K562 (cell line): Measurements from ENCODE around the gene FBXL13. TPM values are rescaled to one million over a fixed set of nuclear protein-coding genes. Genes with fewer than 3 reads are reported as not detected.

Experiments
- ATAC-seq: fragments of 200-7000 bp; cut with Tn5 transposase; 3 replicates; pipeline ENCODE4 v1.9.1; 2020; ENCODE audit warnings: moderate library complexity
- BruUV-seq: library from RNA; stranded (reverse); fragments of 400-500 nt; replicated peaks from 2 replicates; lab custom pipeline; 2021; lab: Mats Ljungman, UMichigan
- CTCF ChIA-PET: fragments of 300-600 bp; formaldehyde crosslinking; extraction: SDS; loops from one replicate; lab custom pipeline; 2021; ENCODE audit warnings: low intra/inter-chr PET ratio; lab: Yijun Ruan, JAX
- POLR2A ChIA-PET: fragments of 300-600, 350-650 bp; sonication (Branson Sonifier 250); formaldehyde crosslinking; extraction: SDS; loops from one replicate; lab custom pipeline; 2021; ENCODE audit warnings: antibody characterized with exemption, inconsistent platforms; lab: Yijun Ruan, JAX
- DNase-seq, 4 experiments: peaks; one replicate each; pipeline versions ENCODE4 v3.0.0 to v3.0.0-alpha.2; 2011 to 2018; ENCODE audit warnings: low spot score in 3 of 4, mixed read lengths in 3 of 4; ENCODE audit errors: extremely low read depth in 1 of 4
- FAIRE-seq: peaks from 2 replicates; lab custom pipeline; 2011; peaks lifted over from hg19 to GRCh38; lab: Jason Lieb, UNC
- H2AFZ ChIP-seq: 2 replicates; pipeline ENCODE4 v1.6.0; 2011; ENCODE audit warnings: low read depth, low read length, control low read depth, inconsistent platforms
- H3K27ac ChIP-seq: fragments of 200-600 bp; 3 replicates; pipeline ENCODE4 v1.8.0; 2011; ENCODE audit warnings: low read depth, mild to moderate bottlenecking, control low read depth, inconsistent platforms, low read length, moderate library complexity, mixed read lengths; ENCODE audit errors: extremely low read depth
- H3K27me3 ChIP-seq, 2 experiments: fragments of 300-600 bp in 1 of 2; 2 replicates in 1 of 2; 3 replicates in 1 of 2; pipeline versions ENCODE4 v1.6.0 to v1.8.0; 2011; ENCODE audit warnings: inconsistent platforms in 2 of 2, low read length in 2 of 2, mild to moderate bottlenecking in 1 of 2, mixed read lengths in 1 of 2, moderate library complexity in 1 of 2; ENCODE audit not compliant: control insufficient read depth in 2 of 2, insufficient read depth in 2 of 2
- H3K36me3 ChIP-seq: fragments of 300-600 bp; 3 replicates; pipeline ENCODE4 v1.8.0; 2011; ENCODE audit warnings: mild to moderate bottlenecking, low read length, inconsistent platforms; ENCODE audit not compliant: control insufficient read depth, insufficient read depth
- H3K4me1 ChIP-seq, 2 experiments: fragments of 200-600 bp in 1 of 2; replicated peaks in 1 of 2; 2 replicates in 1 of 2; 3 replicates in 1 of 2; pipeline versions ENCODE4 v1.5.1 to v1.8.0; 2011; ENCODE audit warnings: inconsistent platforms in 2 of 2, low read length in 2 of 2, mild to moderate bottlenecking in 1 of 2, mixed read lengths in 1 of 2, moderate library complexity in 1 of 2; ENCODE audit not compliant: control insufficient read depth in 2 of 2, insufficient read depth in 2 of 2
- H3K4me2 ChIP-seq: 2 replicates; pipeline ENCODE4 v1.6.1; 2011; ENCODE audit warnings: low read length, control low read depth, inconsistent platforms, mixed read lengths; ENCODE audit not compliant: insufficient read depth
- H3K4me3 ChIP-seq: fragments of 200-600 bp; sonication (generic), shearing (Covaris generic); 2 replicates; pipeline ENCODE4 v1.5.1; 2016; ENCODE audit warnings: control low read depth, inconsistent platforms
- H3K79me2 ChIP-seq: fragments of 200-600 bp; 3 replicates; pipeline ENCODE4 v1.8.0; 2011; ENCODE audit warnings: low read length, inconsistent platforms; ENCODE audit not compliant: control insufficient read depth, insufficient read depth
- H3K9ac ChIP-seq, 2 experiments: 2 replicates each; pipeline versions ENCODE4 v1.6.0 to v1.6.1; 2011; ENCODE audit warnings: low read depth in 2 of 2, low read length in 2 of 2, control low read depth in 1 of 2, inconsistent platforms in 1 of 2, mild to moderate bottlenecking in 1 of 2, mixed read lengths in 1 of 2; ENCODE audit not compliant: insufficient read depth in 1 of 2
- H3K9me1 ChIP-seq: one replicate; pipeline ENCODE4 v1.6.0; 2011; ENCODE audit warnings: inconsistent platforms, mild to moderate bottlenecking, low read length, moderate library complexity; ENCODE audit not compliant: control insufficient read depth, insufficient read depth
- H3K9me3 ChIP-seq: replicated peaks from 2 replicates; pipeline ENCODE4 v1.5.1; 2011; ENCODE audit warnings: low read depth, low read length, inconsistent platforms; ENCODE audit not compliant: control insufficient read depth, insufficient read depth
- H4K20me1 ChIP-seq: replicated peaks from 2 replicates; pipeline ENCODE4 v1.6.1; 2011; ENCODE audit warnings: low read length, inconsistent platforms, mixed read lengths; ENCODE audit not compliant: control insufficient read depth, insufficient read depth
- ATF2 ChIP-seq: sonication (generic); formaldehyde crosslinking; IDR thresholded peaks from 2 replicates; pipeline ENCODE4 v1.8.1; 2022; ENCODE audit warnings: missing genetic modification reagents
- FOXM1 ChIP-seq, 2 experiments: fragments of 450-650 bp in 1 of 2; sonication (generic) in 1 of 2; formaldehyde crosslinking in 1 of 2; IDR thresholded peaks; 2 replicates each; pipeline versions ENCODE4 v1.6.1 to v1.9.0; 2017 to 2022; ENCODE audit warnings: low read depth in 2 of 2, mild to moderate bottlenecking in 2 of 2, missing genetic modification reagents in 1 of 2, moderate library complexity in 1 of 2
- MAFF ChIP-seq: IDR thresholded peaks from 2 replicates; pipeline ENCODE4 v1.6.1; 2012; ENCODE audit warnings: low read length, improper control_type of control experiment
- MAFK ChIP-seq: IDR thresholded peaks from 2 replicates; pipeline ENCODE4 v1.6.1; 2011; ENCODE audit warnings: low read length, improper control_type of control experiment
- MNT ChIP-seq, 2 experiments: fragments of 450-650 bp; conservative IDR thresholded peaks; 2 replicates each; pipeline ENCODE4 v1.6.1; 2017; ENCODE audit warnings: mild to moderate bottlenecking in 2 of 2, moderate library complexity in 2 of 2
- PCBP1 ChIP-seq: fragments of 200-400 bp; formaldehyde crosslinking; IDR thresholded peaks from 2 replicates; pipeline ENCODE4 v1.6.1; 2018; ENCODE audit warnings: mild to moderate bottlenecking, low read depth, low read length; ENCODE audit not compliant: poor library complexity, severe bottlenecking
- POLR3G ChIP-seq: IDR thresholded peaks from 2 replicates; pipeline ENCODE4 v1.6.1; 2011; ENCODE audit not compliant: insufficient read length, insufficient replicate concordance; ENCODE audit errors: extremely low read depth
- SRSF3 ChIP-seq: fragments of 200-400 bp; formaldehyde crosslinking; IDR thresholded peaks from 2 replicates; pipeline ENCODE4 v1.6.1; 2016; ENCODE audit warnings: mild to moderate bottlenecking, low read length, moderate library complexity; ENCODE audit not compliant: insufficient read depth
- TSC22D4 ChIP-seq: fragments of 450-650 bp; IDR thresholded peaks from 2 replicates; pipeline ENCODE4 v1.6.1; 2016; ENCODE audit warnings: missing genetic modification characterization, missing biosample characterization, control low read depth
- ZNF592 ChIP-seq: fragments of 450-650 bp; IDR thresholded peaks from 2 replicates; pipeline ENCODE4 v1.6.1; 2017; ENCODE audit warnings: antibody characterized with exemption, mild to moderate bottlenecking
- ZSCAN32 ChIP-seq: fragments of 450-650 bp; formaldehyde crosslinking; IDR thresholded peaks from 2 replicates; pipeline ENCODE4 v1.4.0; 2020; ENCODE audit warnings: mild to moderate bottlenecking, moderate library complexity
- WGBS: fragments of 100-300 bp; shearing (Covaris generic); methylation state at CpG from one replicate; pipeline ENCODE4 v1.1.6; 2016; ENCODE audit warnings: low coverage, mixed read lengths; ENCODE audit not compliant: insufficient coverage; ENCODE audit errors: missing lambda C conversion rate; 5-methylcytosine and 5-hydroxymethylcytosine counted together
- in situ Hi-C: fragments of 300-500 bp; cut with MboI; formaldehyde crosslinking; loops from 4 replicates; pipeline ENCODE4 v1.15.0; 2018; ENCODE audit warnings: inconsistent platforms, mixed read lengths
- intact Hi-C: fragments of 100-400 bp; cut with micrococcal nuclease; formaldehyde crosslinking; loops from 2 replicates; pipeline ENCODE4 v1.14.2; 2022
- polyA plus RNA-seq, 8 experiments: library from polyadenylated mRNA; depleted of rRNA in 4 of 8; stranded (reverse) in 5 of 8; unstranded in 3 of 8; fragments of >200 nt; fragmentation: Nextera tagmentation in 2 of 8; fragmentation: Illumina TruSeq in 1 of 8; extraction: Ambion mirVana in 2 of 8; extraction: Trizol in 1 of 8; gene quantifications; 2 replicates each; pipeline versions ENCODE4 v1.2.1 to v1.2.3, GENCODE V29; 2011 to 2014; ENCODE audit warnings: inconsistent platforms in 1 of 8, missing spikeins in 1 of 8
- total RNA-seq, 7 experiments: library from RNA; depleted of rRNA in 6 of 7; stranded (reverse); fragments of >200 nt in 6 of 7; fragmentation: Illumina TruSeq in 2 of 7; extraction: Trizol in 2 of 7; gene quantifications; 2 replicates each; pipeline versions ENCODE4 v1.2.1 to v1.2.3, GENCODE V29; 2011 to 2021; ENCODE audit warnings: low replicate concordance in 1 of 7

Gene FBXL13
- total and polyA plus RNA-seq, 9 of the 15 experiments (the other 6 are each of a cell fraction or from before 2014, with no cell fraction given): 16.3 to 55.0 (median 25.4) TPM

- intact Hi-C loops (no loop called here), in situ Hi-C loops (no loop called here)
- H2AFZ ChIP-seq: no peak overlapping the region
- ChIA-PET CTCF (no interaction called here), POLR2A (no interaction called here)
- no peaks in the 10 kb centered on the region for H3K27me3 ChIP-seq
- H3K4me1 ChIP-seq: peaks cover 0 to 4% of the 10 kb centered on the region in 2 experiments; a peak in 1 of 5 replicates
- no peak overlapping the region for H3K4me3 ChIP-seq
- H3K79me2 ChIP-seq: no peaks in the 10 kb centered on the region
- ATAC-seq: no peak
- no TSS peak for BruUV-seq
- DNase-seq: no peak
- WGBS: 77% methylated on average over 6 of the region's 6 CpGs
- no peak for FAIRE-seq
- H3K27ac ChIP-seq: no peak overlapping the region
- H3K4me2 ChIP-seq: no peak overlapping the region
- no peak for TF ChIP-seq MAFF
- no peak for TF ChIP-seq MNT (conservative IDR thresholded peaks at IDR 0.05)
- no peak for TF ChIP-seq TSC22D4
- no peak for TF ChIP-seq MAFK
- TF ChIP-seq ZSCAN32 (CRISPR knock-in tag): no peak
- TF ChIP-seq FOXM1 (IDR thresholded peaks at IDR 0.05; ENCODE audit: low read depth): no peak
- no peak for TF ChIP-seq FOXM1 (CRISPR knock-in tag; IDR thresholded peaks at IDR 0.05; ENCODE audit: low read depth)
- no peak for TF ChIP-seq ZNF592
- TF ChIP-seq ATF2 (CRISPR knock-in tag): no peak
- no peak for TF ChIP-seq POLR3G
- TF ChIP-seq PCBP1: no peak
- no peak for TF ChIP-seq SRSF3
- H4K20me1 ChIP-seq: no peaks in the 10 kb centered on the region
- peaks cover 36% of the 10 kb centered on the region for H3K36me3 ChIP-seq
- H3K9ac ChIP-seq: no peak overlapping the region
- H3K9me1 ChIP-seq: no peaks in the 10 kb centered on the region
- H3K9me3 ChIP-seq: no peaks in the 10 kb centered on the region
These were observed 251.0 kb downstream of the FBXL13 start for GRCh38 chr7:102823390-102824119.
